HG03064 (cell line): ENCODE measurements around the gene HSPB8.

Source experiments
- ATAC-seq: cut with Tn5 transposase; IDR thresholded peaks from one replicate; pipeline ENCODE4 v1.9.1; 2021; ENCODE audit warnings: low read depth; ENCODE audit not compliant: unreplicated experiment

Gene HSPB8, protein sequence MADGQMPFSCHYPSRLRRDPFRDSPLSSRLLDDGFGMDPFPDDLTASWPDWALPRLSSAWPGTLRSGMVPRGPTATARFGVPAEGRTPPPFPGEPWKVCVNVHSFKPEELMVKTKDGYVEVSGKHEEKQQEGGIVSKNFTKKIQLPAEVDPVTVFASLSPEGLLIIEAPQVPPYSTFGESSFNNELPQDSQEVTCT

DNA sequence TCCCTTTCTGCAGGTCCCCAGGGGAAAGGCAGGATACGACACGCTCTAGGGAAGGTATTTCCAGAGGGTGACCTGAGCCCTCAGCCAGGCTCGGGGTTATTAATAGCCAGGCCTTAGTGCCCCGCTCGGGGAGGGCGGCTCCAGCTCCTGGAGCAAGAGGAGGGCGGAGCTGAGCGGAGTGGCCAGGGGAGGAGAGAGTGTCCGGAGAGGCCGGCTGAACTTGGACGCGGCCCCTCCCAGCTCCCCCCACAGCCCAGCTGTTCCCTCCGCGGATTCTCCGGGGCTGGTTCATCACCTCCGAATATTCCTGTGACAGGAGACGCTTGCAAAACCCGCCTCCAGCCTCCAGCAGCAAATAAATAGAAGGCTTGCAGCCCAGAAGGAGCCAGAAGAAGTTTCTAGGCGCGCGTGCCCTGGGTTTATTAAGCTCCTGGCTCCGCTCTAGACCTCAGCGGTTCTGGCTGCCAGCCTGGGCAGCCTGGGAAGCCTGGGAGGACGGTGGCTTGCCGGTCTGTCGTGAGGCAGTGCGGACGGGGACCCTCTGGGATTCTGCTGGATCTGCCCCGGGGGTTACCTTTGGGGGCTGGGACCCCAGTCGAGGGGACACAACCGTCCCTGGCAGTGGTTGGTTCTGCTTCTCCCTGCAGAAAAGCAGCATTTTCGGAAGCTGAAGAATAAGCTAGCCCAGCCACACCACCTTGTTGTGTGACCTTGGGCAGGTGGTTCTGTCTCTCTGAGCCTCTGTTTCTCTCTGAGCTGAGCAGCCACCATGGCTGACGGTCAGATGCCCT is at the start of gene HSPB8:
HSPB8 (plus strand) TSS at position 388 of the 791 bp plus-strand sequence; CDS start at position 770, 382 bp downstream.
- no peak for ATAC-seq

DNA sequence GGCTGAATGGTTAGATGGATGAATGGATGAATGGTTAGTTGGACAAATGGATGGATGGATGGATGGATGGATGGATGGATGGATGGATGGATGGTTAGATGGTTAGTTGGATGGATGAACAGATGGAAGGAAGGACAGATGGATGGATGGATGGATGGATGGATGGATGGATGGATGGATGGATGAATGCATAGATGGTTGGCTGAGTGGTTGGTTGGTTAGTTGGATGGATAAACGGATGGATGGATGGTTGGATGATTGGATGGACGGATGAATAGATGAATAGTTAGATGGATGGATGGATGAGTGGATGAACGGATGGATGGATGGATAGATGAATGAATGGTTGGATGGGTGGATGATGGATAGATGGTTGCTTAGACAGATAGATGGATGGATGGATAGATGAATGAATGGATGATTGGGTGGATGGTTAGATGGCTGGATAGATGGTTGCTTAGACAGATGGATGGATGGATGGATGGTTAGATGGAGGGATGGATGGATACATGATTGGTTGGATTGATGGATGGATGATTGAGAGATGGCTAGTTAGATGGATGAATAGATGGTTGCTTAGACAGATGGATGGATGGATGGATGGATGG is 48.8 kb upstream of the HSPB8 start:
- ATAC-seq, result no peak

DNA sequence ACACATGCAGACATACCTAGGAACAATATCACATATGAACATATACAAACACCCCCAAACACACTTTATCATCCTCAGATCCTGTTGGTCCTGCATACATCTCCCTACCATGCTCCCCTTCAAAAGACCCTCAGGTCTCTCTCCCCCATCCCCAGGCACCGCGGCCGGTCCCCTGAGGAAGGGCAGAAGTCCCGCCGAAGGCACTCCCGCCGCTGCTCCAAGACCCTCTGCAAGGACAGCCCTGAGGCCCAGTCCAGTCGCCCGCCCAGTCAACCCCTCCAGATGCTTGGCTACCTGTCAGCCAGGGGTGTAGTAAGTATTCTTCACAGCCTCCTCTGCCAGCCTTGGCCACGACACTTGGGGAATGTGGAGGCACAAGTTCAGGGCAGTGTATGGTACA is 48.2 kb upstream of the HSPB8 start:
- no peak for ATAC-seq

DNA sequence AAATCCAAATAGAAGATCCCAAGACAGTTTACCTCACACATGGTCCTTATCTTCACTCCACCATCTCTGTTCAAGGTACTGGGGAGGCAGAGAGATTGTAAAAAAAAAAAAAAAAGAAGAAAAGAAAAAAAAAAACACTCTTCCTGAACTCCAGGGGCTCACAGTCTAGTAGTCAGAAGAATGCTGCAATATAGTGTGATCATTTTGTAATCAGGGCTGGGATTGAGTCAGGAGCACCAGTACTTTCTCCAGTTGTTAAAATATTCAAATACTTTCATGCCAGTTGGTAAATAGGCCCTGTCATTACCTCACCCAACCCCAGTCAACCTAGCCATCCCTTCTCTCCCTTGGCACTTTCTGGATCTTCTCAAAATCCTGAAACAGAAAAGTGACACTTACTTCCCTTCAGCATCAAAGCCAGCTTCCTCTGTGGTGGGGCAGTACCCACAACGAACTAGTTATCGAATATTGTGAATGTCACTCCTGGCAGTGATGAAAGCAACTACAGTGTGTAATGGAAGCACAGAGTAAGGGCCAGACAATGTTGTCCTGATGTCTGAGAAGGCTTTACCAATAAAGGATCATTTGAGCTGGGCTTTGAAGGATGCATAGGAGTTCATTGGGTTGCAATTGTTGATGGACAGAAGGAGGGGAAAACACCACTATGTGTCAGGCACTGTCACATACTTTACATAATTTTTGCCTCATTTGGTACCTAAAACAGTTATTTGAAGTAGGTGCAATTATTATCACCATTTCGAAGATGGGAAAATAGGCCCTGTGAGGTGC is 44.3 kb upstream of the HSPB8 start:
- ATAC-seq, result no peak

DNA sequence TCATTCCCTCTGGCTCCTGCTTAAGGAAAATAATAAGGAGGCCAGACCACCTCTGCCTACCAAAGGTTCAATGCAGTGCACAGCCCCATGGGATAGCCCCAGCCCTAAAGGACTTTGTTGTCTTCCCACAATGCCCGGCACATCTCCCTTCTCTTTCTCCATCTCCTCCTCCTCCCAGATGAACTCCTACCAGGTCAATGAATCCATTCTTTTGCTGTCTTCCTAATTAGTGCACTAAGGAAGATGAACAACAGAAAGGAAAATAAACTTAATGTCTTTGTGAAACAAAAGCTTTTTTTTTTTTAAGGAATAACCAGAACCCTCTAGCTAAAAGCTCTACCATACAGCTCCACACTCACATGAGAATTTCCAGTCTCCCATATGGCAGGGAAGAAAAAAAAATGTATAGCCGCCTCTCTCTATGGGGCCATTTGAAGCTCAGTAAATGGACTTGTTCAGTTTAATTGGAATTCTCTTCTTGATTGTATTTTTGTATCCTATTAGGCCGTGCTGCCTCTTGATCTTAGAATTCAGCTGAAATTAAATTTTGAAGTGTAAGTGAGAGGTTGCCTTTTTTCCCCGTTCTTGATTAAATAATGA is 41.8 kb upstream of the HSPB8 start:
- ATAC-seq, result no peak

DNA sequence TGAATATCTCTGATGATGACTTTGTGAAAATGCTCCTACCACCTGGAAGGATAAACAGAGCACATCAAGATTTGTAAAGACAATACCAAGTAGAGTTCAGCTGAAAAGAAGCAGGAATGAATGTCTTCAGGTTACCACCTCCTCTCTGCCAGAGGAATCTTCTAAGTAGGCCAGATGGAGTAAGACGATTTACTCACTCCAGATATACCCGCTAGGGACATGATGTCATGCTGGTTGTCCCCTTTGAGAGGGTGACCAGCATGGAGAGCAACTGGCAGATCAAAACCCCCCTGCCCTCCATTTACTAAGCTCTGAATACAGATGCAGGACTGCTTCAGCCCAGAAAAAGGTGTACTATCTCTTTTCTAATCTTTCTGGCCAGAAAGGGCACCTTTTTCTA is 39.3 kb upstream of the HSPB8 start:
- no peak for ATAC-seq

DNA sequence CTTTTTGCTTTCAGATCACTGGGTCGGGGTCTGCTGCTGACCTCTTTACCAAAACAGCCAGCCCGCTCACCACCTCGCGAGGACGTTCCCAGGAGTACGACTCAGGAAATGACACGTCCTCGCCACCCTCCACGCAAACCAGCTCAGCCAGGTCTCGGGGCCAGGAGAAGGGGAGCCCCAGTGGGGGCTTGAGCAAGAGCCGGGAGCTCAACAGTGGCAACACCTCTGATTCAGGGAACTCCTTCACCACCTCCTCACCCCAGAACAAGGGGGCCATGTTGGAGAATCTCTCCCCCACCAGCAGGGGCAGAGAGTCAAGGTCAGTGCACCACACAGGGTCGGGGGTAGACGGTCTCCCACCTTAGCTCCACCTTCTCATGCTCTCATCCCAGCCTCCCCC is 33.4 kb upstream of the HSPB8 start:
- ATAC-seq, result no peak

DNA sequence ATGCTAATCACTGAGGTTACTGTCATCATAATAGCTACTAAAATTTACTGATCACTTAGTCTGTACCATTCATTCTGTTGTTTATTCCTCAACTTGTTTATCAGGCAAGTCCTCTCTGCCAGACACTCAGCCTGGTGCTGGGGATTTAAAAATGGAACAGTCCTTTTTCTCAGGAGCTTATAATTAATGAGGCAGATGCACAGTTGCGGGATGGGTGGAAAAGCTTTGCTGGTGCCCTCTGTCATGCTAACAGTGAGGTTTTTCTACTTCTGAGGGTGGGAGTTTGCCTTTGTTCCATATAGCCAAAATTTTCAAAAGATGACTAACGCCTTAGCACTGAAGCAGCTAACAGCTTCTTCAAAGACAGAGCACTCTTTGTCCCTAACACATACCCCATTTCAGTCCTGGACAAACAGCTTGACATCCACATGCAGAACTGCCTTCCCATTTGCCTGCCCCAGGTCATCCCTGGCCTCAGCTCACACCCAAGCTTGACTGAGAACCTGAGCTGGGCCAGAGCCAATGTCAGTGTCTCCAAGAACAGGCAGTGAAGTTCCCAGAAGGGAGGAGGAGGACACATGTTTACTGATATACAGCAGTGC is 30.8 kb upstream of the HSPB8 start:
- no peak for ATAC-seq

DNA sequence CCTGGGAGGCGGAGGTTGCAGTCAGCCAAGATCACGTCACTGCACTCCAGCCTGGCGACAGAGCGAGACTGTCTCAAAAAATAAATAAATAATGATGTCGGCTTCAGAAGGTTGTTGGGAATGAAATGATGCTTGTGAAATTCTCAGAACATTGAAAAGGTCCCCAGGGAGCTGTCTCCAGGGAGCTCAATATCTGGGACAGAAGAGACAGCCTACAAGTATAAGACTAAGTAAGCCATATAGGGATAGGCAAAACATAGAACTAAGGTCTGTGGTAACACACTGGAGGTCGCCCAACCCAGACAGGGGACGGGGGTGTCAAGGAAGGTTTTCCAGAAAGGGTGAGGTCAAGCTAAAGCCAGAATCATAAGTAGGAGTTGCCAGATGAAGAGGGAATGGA is 29.5 kb upstream of the HSPB8 start:
- no peak for ATAC-seq

DNA sequence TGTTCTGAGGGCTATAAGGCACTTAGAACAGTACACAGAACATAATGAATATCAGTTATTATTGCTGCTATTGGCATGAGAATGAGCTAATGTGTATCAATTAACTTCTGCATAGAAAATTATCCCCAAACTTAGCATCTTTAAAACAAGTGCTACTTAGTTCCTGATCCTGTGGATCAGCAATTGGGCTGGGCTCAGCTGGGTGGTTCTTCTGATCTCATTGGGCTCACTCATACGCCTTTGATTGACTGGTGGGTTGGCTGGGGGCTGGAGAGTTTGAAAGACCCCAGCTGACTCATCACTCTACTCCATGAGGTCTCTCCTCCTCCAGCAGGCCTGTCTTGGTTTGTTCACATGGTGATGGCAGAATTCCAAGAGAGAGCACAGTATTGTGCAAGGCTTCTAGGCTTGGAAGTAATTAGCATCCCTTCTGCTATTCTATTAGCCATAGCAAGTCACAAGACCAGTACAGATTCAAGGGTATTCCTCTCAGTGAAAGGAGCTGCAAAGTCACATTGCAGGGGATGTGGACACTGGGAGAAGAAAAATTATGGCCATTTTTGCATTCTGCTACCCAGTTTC is 27.2 kb upstream of the HSPB8 start:
- ATAC-seq, result no peak

DNA sequence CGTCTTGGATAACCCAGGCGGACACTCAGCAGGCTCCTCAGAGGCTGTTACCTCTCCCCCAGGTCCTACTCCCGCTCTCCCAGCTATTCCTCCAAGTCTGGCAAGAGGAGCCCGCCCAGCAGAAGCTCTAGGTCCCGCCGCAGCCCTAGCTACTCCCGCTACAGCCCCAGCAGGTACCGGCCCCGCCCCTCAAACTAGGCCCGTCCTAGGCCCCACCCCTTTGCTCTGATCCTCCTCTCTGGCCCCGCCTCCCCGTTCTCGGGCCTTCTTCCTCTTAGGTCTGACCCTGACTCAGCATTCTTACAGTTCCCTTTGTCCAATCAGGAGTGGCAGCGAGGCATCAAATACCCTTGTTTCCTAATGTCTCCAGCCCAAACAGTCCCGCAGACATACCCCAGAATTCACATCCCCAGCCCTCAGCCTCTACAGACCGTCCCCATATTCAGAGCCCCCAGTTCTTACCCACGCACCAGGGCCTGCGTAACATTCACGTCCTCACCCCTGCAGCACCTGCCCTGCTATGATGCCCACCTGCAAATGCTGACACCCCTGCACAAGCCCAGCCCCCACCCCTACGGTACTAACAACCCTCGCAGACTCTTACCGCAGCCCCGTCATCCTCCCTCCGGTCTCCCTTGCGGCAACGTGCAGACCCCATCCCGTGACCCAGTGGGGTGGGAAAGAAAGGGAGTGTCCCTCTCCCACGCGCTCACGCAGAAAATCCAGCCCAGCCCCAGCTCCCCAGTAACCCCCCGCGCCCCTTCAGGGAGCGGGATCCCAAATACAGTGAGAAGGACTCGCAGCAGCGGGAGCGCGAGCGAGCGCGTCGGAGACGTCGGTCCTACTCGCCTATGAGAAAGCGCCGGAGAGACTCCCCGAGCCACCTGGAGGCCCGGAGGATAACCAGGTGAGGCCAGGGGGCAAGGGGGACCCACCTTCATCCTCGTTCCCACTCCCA is 25.0 kb upstream of the HSPB8 start:
- no peak for ATAC-seq

DNA sequence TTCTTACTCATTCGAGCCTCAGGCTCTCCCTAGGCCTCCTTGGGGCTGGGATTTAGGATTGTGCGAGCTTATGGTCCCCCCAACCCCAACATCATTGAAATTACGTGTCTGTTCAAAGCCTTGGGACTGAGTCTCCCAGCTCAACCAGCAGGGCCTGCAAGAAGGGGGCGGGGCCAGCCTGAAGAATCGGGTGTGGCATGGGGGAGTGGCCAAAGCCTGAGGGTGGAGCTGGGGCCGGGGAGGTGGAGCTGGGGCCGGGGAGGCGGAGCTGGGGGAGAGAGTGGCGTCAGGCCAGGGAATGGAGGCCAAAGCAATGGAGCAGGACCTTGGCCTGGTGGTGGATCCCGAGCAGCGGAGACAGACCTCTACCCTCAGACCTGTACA is 24.3 kb upstream of the HSPB8 start:
- no peak for ATAC-seq

DNA sequence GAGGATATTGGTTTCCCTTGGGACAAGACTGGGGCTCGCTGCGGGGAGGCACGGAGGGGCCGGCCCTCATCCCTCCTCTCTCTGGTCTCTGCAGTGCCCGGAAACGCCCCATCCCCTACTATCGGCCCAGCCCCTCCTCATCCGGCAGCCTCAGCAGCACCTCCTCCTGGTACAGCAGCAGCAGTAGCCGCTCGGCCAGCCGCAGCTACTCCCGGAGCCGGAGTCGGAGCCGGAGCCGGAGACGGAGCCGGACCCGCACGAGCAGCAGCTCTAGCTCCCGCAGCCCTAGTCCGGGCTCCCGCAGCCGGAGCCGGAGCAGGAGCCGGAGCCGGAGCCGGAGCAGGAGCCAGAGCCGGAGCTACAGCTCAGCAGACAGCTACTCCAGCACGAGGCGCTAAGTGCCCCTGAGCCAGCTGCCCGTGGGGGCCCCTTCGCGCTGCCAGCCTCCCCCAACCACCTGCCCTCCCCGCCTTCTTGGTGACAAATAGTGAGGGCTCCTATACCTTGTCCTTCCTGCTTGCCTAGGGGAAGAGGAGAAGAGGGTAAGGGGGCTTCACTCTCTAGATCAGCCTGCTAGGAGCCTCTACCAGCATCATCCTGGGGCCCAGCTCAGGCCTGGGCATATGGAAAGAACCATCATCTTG is 22.2 kb upstream of the HSPB8 start:
- no peak for ATAC-seq

DNA sequence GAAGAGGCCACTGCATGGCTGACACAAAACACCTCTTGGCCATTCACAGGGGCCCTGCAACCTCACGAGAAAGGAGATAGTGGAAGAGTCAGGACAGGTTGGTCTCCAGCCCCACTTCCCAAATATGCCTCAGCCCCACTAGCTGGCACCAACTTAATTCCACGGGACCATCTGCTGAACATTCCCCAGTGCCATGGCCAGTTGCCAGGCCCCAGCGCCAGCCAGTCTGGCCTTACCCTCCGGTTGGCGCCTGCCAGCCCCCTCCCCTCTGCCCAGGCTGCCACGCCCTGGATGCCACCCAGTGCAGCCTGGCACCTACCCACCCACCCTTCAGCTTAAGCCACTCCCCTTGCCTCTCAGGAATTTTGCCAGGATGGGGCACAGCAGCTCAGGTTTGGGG is 21.2 kb upstream of the HSPB8 start:
- no peak for ATAC-seq

DNA sequence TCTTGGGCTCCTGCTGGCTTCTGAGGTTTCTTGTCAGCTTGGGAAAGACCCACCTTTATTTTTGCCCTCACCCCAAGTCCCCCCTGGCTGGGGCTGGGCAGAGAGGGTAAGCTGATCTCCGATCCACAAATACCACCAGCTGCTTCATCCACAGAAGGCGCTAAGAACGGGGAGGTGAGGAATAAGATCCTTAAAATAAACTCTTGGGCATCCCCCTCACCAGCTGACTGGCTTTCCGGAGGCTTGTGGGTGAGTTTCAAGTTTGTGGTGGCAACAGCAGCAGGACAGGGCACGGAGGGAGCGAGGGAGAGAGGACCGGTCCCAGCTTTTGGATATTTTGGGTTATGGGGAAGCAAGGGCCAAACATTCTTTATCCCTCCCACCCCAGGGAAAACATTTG is 20.8 kb upstream of the HSPB8 start:
- no peak for ATAC-seq

DNA sequence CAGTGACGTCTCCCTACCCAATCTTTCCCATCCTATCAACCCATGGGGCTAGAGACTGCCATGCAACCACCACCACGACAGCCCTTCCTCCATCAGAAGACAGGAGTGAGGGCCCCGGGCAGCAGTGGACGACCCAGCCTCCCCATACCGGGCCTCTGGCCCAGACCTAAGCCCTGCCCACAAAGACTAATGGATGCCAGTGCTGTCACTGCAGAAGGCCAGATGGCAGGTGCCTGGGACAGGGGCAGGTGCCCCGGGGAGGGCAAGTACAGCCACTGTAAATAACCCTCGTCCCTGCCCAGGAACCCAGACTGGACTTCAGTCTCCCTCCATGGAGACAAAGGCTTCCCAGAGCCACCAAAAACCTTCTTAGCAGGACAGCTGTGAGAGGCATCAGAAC is 20.3 kb upstream of the HSPB8 start:
- ATAC-seq, result no peak

DNA sequence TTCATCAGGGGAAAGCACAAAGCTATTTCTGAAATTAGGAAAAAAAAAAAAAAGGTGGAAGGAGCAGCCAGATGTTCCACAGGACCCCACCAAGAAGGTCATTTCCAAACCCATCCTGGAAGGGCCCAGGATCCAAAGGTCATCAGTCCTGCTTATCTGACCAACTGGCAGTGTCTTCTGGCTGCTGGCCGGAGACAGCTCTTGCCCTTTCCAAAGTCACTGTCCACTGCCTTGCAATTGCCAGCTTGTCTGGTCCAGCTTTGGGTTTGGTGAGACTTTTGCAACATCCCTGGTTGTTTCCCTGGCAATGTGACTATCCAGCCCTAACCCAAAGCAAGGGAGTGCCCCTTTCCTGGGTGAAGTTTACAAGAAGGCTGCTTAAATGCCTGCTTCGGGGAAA is 18.9 kb upstream of the HSPB8 start:
- no peak for ATAC-seq

DNA sequence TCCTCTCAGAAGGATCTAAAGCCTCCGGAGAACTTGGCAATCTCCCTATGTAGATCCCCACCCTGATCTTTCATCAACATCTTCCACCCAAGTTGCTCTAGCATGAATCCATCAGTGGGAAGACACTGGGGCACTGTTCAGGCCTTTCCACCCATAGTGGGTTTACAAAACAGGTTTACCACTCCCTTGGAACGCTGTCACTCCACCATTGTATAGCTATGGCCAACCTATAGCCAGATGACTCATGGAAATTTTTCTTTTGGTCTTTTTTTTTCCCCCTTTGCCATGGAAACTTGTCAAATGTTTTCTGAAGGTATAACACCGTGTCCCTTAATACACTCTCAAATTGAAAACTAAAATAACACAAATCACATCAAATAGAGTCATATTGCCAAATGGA is 10.8 kb upstream of the HSPB8 start:
- no peak for ATAC-seq

DNA sequence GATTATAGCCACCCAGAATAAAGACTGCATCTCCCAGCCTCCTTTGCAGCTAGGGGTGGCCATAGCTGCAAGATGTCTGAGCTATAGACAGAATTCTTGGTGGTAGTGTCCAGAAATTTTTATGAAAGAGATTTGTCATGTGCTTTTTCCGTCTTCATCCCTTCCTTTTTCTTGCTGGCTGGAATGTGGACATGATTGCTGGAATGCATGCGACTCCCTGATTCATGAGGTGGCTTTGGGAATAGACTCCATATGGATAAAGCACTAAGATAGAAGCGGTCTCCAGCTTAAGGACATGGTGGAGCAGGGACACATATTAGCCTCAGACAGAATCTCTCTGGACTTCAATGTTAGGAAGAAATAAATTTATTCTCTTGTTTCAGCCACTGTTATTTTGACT is 10.0 kb upstream of the HSPB8 start:
- ATAC-seq, result no peak
